ENCODE results near the gene NUFIP1.

GRCh38 chr13:44906713-44907112 lies 82.6 kb downstream of the NUFIP1 start:
- TF ChIP-seq CTCF (IDR thresholded peaks at IDR 0.05; ENCODE audit: low read length) (no peak), EZH2 (optimal IDR thresholded peaks at IDR 0.05; ENCODE audit: low read depth, low read length) (no peak), EZH2phosphoT487 (IDR thresholded peaks at IDR 0.05; ENCODE audit: low read length) (no peak)
